ENCODE data around the gene JOSD1. TPM values are rescaled to one million over a fixed set of nuclear protein-coding genes. Genes with fewer than 3 reads are reported as not detected.

Gene JOSD1
- total and polyA plus RNA-seq, 2 of the 4 experiments (the other 2 are of a cell fraction): 30.2 to 35.8 TPM

GRCh38 chr22:38736257-38736570 is 35.5 kb upstream of the JOSD1 start:
- Histone ChIP-seq H2AK5ac (ENCODE audit: low read depth, low read length) (no peak overlapping the region), H3K4me2 (ENCODE audit: low read depth, low read length) (no peak overlapping the region), H3K9me1 (ENCODE audit: insufficient read depth, low read length) (no peaks in the 10 kb centered on the region), H4K8ac (ENCODE audit: low read depth in 2 of 2, low read length in 2 of 2) (no peak overlapping the region), H4K20me1 (ENCODE audit: insufficient read depth, low read length) (peaks cover 18% of the 10 kb centered on the region), H4K91ac (ENCODE audit: insufficient read depth, low read depth, low read length) (no peak overlapping the region), H3K27me3 (ENCODE audit: control insufficient read depth, insufficient read depth, low read length) (no peaks in the 10 kb centered on the region), H2BK5ac (ENCODE audit: low read depth, low read length, poor library complexity, severe bottlenecking) (no peak overlapping the region), H3K4me1 (ENCODE audit: control insufficient read depth, insufficient read depth, low read length) (peaks cover 5% of the 10 kb centered on the region), H3K9me3 (ENCODE audit: control insufficient read depth, insufficient read depth, low read length) (no peaks in the 10 kb centered on the region), H3K18ac (ENCODE audit: low read depth, low read length) (no peak overlapping the region), H3K4me3 (ENCODE audit: insufficient read depth, low read depth, low read length) (no peak overlapping the region), H3K23ac (ENCODE audit: low read depth, low read length) (no peak overlapping the region), H3K27ac (ENCODE audit: insufficient read depth, low read length) (no peak overlapping the region), H3K56ac (ENCODE audit: extremely low read depth, insufficient read depth, low read length) (no peak overlapping the region), H2BK120ac (ENCODE audit: low read depth, low read length) (no peak overlapping the region), H3K9ac (ENCODE audit: low read depth, low read length) (no peak overlapping the region), H3K36me3 (ENCODE audit: control insufficient read depth, insufficient read depth, low read length) (peaks cover 79% of the 10 kb centered on the region), H3K14ac (replicated peaks; ENCODE audit: low read depth, low read length) (no peak overlapping the region), H2BK15ac (ENCODE audit: low read depth, low read length) (no peak overlapping the region), H3K4ac (ENCODE audit: low read depth, low read length) (no peak overlapping the region), H4K5ac (ENCODE audit: low read depth, low read length) (no peak overlapping the region), H2AFZ (replicated peaks; ENCODE audit: low read length, poor library complexity) (no peak overlapping the region), H2BK20ac (ENCODE audit: low read depth, low read length) (no peak overlapping the region), H2AK9ac (replicated peaks; ENCODE audit: low read depth, low read length, poor library complexity) (no peak overlapping the region), H3K79me1 (ENCODE audit: low read depth in 1 of 2, low read length in 2 of 2) (peaks cover 0 to 24% of the 10 kb centered on the region in 2 experiments; a peak in 2 of 4 replicates)
- WGBS, 2 experiments (ENCODE audit: extremely low coverage in 2 of 2, insufficient read length in 1 of 2): 80% methylated on average over 1 of the region's 7 CpGs; no CpG with 5 or more reads in 1 of the 2 experiments
- ChIA-PET CTCF (no interaction called here), POLR2A (ENCODE audit: unreplicated experiment) (no interaction called here)
- in situ Hi-C loops (cut with MboI; ENCODE audit: low sequenced_read_pairs) (no loop called here), intact Hi-C loops (cut with micrococcal nuclease) (no loop called here), dilution Hi-C loops (cut with HindIII; ENCODE audit: low sequenced_read_pairs, unreplicated experiment) (no loop called here)
- TF ChIP-seq CEBPB (IDR thresholded peaks at IDR 0.05; ENCODE audit: low read depth, low read length) (no peak), SMC3 (IDR thresholded peaks at IDR 0.05; ENCODE audit: low read depth, low read length) (no peak)
- BruUV-seq (replicated peaks): no TSS peak
- ATAC-seq (ENCODE audit: low read depth) (no peak), DNase-seq (no peak)

Measured in IMR-90 (cell line).